PC-9 (cell line): Measurements from ENCODE around the gene CNTNAP2.

ENCODE experiments used
- EZH2 ChIP-seq: fragments of 200-600 bp; sonication (generic); IDR thresholded peaks from 2 replicates; pipeline ENCODE4 v1.8.0; 2017; ENCODE audit warnings: antibody characterized with exemption, low read depth
- TF ChIP-seq, protein P1 (sequence below): fragments of 200-600 bp; sonication (generic); conservative IDR thresholded peaks from 2 replicates; pipeline ENCODE4 v1.6.1; 2017; ENCODE audit warnings: mixed run types, antibody characterized with exemption, mild to moderate bottlenecking, moderate library complexity

DNA sequence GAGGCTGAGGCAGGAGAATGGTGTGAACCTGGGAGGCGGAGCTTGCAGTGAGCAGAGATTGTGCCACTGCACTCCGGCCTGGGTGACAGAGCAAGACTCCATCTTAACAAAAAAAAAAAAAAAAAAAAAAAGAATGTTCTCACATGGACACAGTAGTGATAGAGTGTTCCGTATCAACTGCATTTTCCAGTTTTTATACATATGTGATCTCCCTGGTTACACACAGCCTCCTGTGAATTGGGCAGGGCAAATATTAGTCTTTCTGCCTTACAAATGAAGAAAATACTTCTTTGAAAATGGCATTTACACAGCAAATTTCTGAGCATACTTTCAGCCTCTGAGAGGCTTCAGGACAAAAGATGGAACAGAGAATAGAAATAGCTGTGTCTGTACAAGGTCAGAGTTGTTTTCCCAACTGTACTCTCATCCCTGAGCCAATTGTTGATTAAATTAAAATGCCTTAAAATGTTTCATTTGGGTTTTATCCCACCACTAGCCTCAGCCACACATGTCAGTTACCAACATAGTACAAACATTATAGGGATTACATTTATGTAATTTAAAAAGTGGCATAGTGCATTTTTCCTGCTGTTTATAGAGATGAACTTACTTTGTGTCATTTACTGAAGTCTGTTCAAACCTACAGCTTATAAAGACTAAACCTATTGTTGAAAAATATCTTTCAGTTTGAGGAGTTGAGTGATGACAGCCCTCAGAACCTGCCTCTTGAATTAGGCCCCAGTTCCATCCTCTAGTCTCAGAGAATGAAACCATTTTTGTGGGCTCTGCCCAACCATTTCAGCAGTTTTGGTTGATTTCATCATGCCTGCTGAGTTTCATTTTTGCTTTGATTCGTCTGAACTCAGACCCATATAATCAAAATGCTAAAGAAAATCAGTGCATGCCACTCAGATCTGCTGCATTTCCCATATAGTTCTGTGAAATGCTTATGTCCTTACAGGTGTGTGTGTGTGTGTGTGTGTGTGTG lies 1864.5 kb downstream of the CNTNAP2 start:
- TF ChIP-seq, protein P1, sequence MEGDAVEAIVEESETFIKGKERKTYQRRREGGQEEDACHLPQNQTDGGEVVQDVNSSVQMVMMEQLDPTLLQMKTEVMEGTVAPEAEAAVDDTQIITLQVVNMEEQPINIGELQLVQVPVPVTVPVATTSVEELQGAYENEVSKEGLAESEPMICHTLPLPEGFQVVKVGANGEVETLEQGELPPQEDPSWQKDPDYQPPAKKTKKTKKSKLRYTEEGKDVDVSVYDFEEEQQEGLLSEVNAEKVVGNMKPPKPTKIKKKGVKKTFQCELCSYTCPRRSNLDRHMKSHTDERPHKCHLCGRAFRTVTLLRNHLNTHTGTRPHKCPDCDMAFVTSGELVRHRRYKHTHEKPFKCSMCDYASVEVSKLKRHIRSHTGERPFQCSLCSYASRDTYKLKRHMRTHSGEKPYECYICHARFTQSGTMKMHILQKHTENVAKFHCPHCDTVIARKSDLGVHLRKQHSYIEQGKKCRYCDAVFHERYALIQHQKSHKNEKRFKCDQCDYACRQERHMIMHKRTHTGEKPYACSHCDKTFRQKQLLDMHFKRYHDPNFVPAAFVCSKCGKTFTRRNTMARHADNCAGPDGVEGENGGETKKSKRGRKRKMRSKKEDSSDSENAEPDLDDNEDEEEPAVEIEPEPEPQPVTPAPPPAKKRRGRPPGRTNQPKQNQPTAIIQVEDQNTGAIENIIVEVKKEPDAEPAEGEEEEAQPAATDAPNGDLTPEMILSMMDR, result no peak
- no peak for TF ChIP-seq EZH2
